A549 (cell line): Measurements from ENCODE around the gene COL5A1. TPM values are rescaled to one million over a fixed set of nuclear protein-coding genes. Genes with fewer than 3 reads are reported as not detected.

Source experiments
- ATAC-seq, 2 experiments: fragments of 200-7000 bp in 1 of 2; fragments of >200 bp in 1 of 2; cut with Nextera tagmentation in 1 of 2; cut with Tn5 transposase in 1 of 2; 3 replicates each; pipeline versions ENCODE4 v1.8.0 to v1.9.1; 2018 to 2020; ENCODE audit warnings: mild to moderate bottlenecking in 1 of 2, moderate library complexity in 1 of 2
- CTCF ChIA-PET: fragments of 300-600 bp; sonication (Branson Sonifier 250); formaldehyde crosslinking; extraction: SDS; loops from one replicate; lab custom pipeline; 2021; ENCODE audit warnings: antibody characterized with exemption, inconsistent platforms; lab: Yijun Ruan, JAX
- POLR2A ChIA-PET: fragments of 350-600 bp; formaldehyde crosslinking; extraction: SDS; loops from one replicate; lab custom pipeline; 2021; ENCODE audit warnings: antibody characterized with exemption, inconsistent platforms; lab: Yijun Ruan, JAX
- DNase-seq, 2 experiments: peaks; one replicate each; pipeline versions ENCODE4 v3.0.0 to v3.0.0-alpha.2; 2011 to 2016; ENCODE audit warnings: low read depth in 1 of 2, low spot score in 1 of 2
- FAIRE-seq: peaks from 2 replicates; lab custom pipeline; 2011; peaks lifted over from hg19 to GRCh38; lab: Jason Lieb, UNC
- H3K27ac ChIP-seq, 2 experiments: fragments of >200 bp; sonication (Bioruptor Twin); formaldehyde crosslinking; 3 replicates each; pipeline ENCODE4 v1.5.1; 2016 to 2017
- H3K4me1 ChIP-seq: fragments of >200 bp; sonication (Bioruptor Twin); formaldehyde crosslinking; 3 replicates; pipeline ENCODE4 v1.6.1; 2016
- H3K4me2 ChIP-seq: fragments of >200 bp; sonication (Bioruptor Twin); formaldehyde crosslinking; 3 replicates; pipeline ENCODE4 v1.6.1; 2016
- H3K4me3 ChIP-seq: fragments of >200 bp; sonication (Bioruptor Twin); formaldehyde crosslinking; 3 replicates; pipeline ENCODE4 v1.5.1; 2016
- H3K9me3 ChIP-seq: fragments of >200 bp; sonication (Bioruptor Twin); formaldehyde crosslinking; 3 replicates; pipeline ENCODE4 v1.6.1; 2016
- CBX2 ChIP-seq: fragments of 200-600 bp; sonication (generic); IDR thresholded peaks from 2 replicates; pipeline ENCODE4 v1.6.1; 2016; ENCODE audit warnings: low read depth, mild to moderate bottlenecking, borderline replicate concordance
- CEBPB ChIP-seq, 2 experiments: fragments of >200 bp in 1 of 2; sonication (Bioruptor Twin) in 1 of 2; formaldehyde crosslinking in 1 of 2; IDR thresholded peaks; 2 replicates each; pipeline ENCODE4 v1.6.1; 2012 to 2016
- ESRRA ChIP-seq: fragments of 150-350 bp; IDR thresholded peaks from 2 replicates; pipeline ENCODE4 v1.6.1; 2014; ENCODE audit warnings: mild to moderate bottlenecking, low read length, borderline replicate concordance
- FOXS1 ChIP-seq: fragments of 250-450 bp; sonication (Bioruptor Pico); IDR thresholded peaks from 2 replicates; pipeline ENCODE4 v1.5.0; 2020; ENCODE audit warnings: mild to moderate bottlenecking, moderate library complexity
- HOXB5 ChIP-seq: fragments of 250-450 bp; sonication (Bioruptor Pico); IDR thresholded peaks from 2 replicates; pipeline ENCODE4 v1.5.0; 2020; ENCODE audit warnings: mild to moderate bottlenecking, moderate library complexity
- MAZ ChIP-seq: fragments of 150-350 bp; IDR thresholded peaks from 2 replicates; pipeline ENCODE4 v1.6.1; 2014; ENCODE audit warnings: antibody characterized with exemption, low read depth, low read length, borderline replicate concordance
- MYC ChIP-seq: IDR thresholded peaks from 2 replicates; pipeline ENCODE4 v1.6.1; 2012; ENCODE audit warnings: mild to moderate bottlenecking, inconsistent platforms, low read length, improper control_type of control experiment, borderline replicate concordance
- NR3C1 ChIP-seq: fragments of >200 bp; sonication (Bioruptor Twin); formaldehyde crosslinking; IDR thresholded peaks from 3 replicates; pipeline ENCODE4 v1.6.1; 2017
- PHF8 ChIP-seq: fragments of 200-600 bp; sonication (generic); IDR thresholded peaks from 2 replicates; pipeline ENCODE4 v1.6.1; 2016; ENCODE audit warnings: low read depth, mild to moderate bottlenecking, antibody characterized with exemption, moderate library complexity, borderline replicate concordance
- POLR2A ChIP-seq: IDR thresholded peaks from 2 replicates; pipeline ENCODE4 v1.6.1; 2012; ENCODE audit warnings: mild to moderate bottlenecking, low read length
- RAD21 ChIP-seq, 2 experiments: fragments of >200 bp in 1 of 2; sonication (Bioruptor Twin) in 1 of 2; formaldehyde crosslinking in 1 of 2; IDR thresholded peaks in 1 of 2; conservative IDR thresholded peaks in 1 of 2; 2 replicates in 1 of 2; 3 replicates in 1 of 2; pipeline ENCODE4 v1.6.1; 2012 to 2018; ENCODE audit warnings: inconsistent platforms in 1 of 2
- RFX5 ChIP-seq: fragments of 450-650 bp; IDR thresholded peaks from 2 replicates; pipeline ENCODE4 v1.7.1; 2014; ENCODE audit warnings: antibody characterized with exemption, mild to moderate bottlenecking, moderate library complexity
- RNF2 ChIP-seq: fragments of 200-600 bp; sonication (generic); IDR thresholded peaks from 2 replicates; pipeline ENCODE4 v1.6.1; 2016; ENCODE audit warnings: low read depth, mild to moderate bottlenecking, antibody characterized with exemption, moderate library complexity, borderline replicate concordance
- TP53 ChIP-seq: fragments of 250-450 bp; sonication (Bioruptor Pico); IDR thresholded peaks from 2 replicates; pipeline ENCODE4 v1.5.0; 2021; ENCODE audit warnings: mild to moderate bottlenecking, moderate library complexity
- ZC3H11A ChIP-seq: fragments of 450-650 bp; IDR thresholded peaks from 2 replicates; pipeline ENCODE4 v1.6.1; 2014; ENCODE audit warnings: antibody characterized with exemption, mild to moderate bottlenecking
- WGBS: methylation state at CpG from one replicate; pipeline ENCODE4 v1.1.6; 2017; ENCODE audit errors: missing lambda C conversion rate; 5-methylcytosine and 5-hydroxymethylcytosine counted together
- polyA plus RNA-seq, 4 experiments: library from polyadenylated mRNA; depleted of rRNA in 3 of 4; stranded (reverse); fragments of >200 nt; fragmentation: RNase III in 1 of 4; extraction: RNeasy Plus Mini Kit Qiagen cat#74134 plus additional on column Dnase treatment in 1 of 4; gene quantifications; 2 replicates in 3 of 4; 3 replicates in 1 of 4; pipeline ENCODE4 v1.2.3, GENCODE V29; 2011 to 2017
- TF ChIP-seq, protein P1 (sequence below): fragments of >200 bp; sonication (Bioruptor Twin); formaldehyde crosslinking; IDR thresholded peaks from 3 replicates; pipeline ENCODE4 v1.6.1; 2016
- TF ChIP-seq, protein P2 (sequence below): IDR thresholded peaks from 2 replicates; pipeline ENCODE4 v1.6.1; 2012
- TF ChIP-seq, protein P3 (sequence below): fragments of 450-650 bp; IDR thresholded peaks from 2 replicates; pipeline ENCODE4 v1.6.1; 2014; ENCODE audit warnings: antibody characterized with exemption
- TF ChIP-seq, protein P4 (sequence below): fragments of >200 bp; sonication (Bioruptor Twin); formaldehyde crosslinking; IDR thresholded peaks from 2 replicates; pipeline ENCODE4 v1.6.1; 2016
- TF ChIP-seq, protein P5 (sequence below): fragments of 250-450 bp; sonication (Bioruptor Pico); IDR thresholded peaks from 2 replicates; pipeline ENCODE4 v1.5.0; 2021; ENCODE audit warnings: mild to moderate bottlenecking, moderate library complexity, borderline replicate concordance

The COL5A1 gene
- polyA plus RNA-seq, 2 of the 4 experiments (the other 2 are of a cell fraction), result 16.1 to 67.5 TPM

DNA sequence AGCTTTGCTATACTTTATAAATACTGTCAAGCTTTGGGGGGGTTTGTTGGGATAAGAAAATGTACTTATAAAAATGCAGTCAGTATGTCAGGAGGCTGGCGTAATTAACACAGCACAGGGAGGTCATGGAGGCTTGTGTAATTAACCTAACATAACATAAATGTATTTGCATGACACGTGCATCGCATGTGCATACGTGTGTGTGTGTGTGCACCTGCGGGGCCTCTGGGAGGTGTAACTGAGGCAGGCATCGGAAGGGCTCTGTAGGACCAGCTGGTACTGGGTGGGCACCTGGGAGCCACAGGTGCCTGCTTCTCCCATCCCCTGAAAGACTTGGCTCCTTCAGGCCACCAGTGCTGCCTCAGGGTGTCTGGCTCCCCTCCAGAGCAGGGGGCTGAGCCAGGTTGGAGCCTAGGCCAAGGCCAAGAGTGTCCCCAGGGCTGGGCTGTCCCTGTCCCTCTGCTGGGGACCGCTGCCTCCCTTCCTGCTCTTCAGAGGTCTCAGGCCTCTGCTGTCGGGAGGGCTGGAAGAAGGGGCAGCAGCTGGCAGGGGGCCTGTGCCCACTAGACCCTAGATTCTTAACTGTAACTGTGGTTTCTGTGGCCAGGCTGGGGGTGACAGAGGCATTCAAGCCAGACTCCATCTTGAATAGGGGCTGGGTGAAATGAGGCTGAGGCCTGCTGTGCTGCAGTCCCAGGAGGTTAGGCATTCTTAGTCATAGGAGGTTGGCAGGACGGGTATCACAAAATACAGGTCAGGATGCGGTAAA, 248.0 kb downstream of the COL5A1 start:
- FAIRE-seq (no peak), ATAC-seq (no peak), DNase-seq (no peak)
- ChIA-PET POLR2A (no interaction called here), CTCF (interaction anchor here (1.6 kb wide), 1 partner anchor 13 kb away, joined by 5 read pairs; no protein-coding TSS in a partner anchor)
- Histone ChIP-seq H3K27ac (peak overlapping the region in 1 of 2 experiments; percentile 47; a peak in 1 of 6 replicates), H3K9me3 (peaks cover 2% of the 10 kb centered on the region; the same call in 1 of the 3 replicates), H3K4me3 (no peak overlapping the region), H3K4me2 (no peak overlapping the region), H3K4me1 (no peaks in the 10 kb centered on the region)
- WGBS, result 82% methylated on average over 10 of the region's 10 CpGs
- TF ChIP-seq POLR2A (no peak), FOXS1 (CRISPR knock-in tag) (no peak), MAZ (no peak), TP53 (no peak), RFX5 (no peak), RAD21 (conservative IDR thresholded peaks at IDR 0.05 in 1 of 2, IDR thresholded peaks at IDR 0.05 in 1 of 2) (no peak), CBX2 (no peak)
- TF ChIP-seq, protein P1, sequence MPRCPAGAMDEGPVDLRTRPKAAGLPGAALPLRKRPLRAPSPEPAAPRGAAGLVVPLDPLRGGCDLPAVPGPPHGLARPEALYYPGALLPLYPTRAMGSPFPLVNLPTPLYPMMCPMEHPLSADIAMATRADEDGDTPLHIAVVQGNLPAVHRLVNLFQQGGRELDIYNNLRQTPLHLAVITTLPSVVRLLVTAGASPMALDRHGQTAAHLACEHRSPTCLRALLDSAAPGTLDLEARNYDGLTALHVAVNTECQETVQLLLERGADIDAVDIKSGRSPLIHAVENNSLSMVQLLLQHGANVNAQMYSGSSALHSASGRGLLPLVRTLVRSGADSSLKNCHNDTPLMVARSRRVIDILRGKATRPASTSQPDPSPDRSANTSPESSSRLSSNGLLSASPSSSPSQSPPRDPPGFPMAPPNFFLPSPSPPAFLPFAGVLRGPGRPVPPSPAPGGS, result no peak
- TF ChIP-seq, protein P2, sequence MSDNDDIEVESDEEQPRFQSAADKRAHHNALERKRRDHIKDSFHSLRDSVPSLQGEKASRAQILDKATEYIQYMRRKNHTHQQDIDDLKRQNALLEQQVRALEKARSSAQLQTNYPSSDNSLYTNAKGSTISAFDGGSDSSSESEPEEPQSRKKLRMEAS, result no peak
- TF ChIP-seq, protein P3, sequence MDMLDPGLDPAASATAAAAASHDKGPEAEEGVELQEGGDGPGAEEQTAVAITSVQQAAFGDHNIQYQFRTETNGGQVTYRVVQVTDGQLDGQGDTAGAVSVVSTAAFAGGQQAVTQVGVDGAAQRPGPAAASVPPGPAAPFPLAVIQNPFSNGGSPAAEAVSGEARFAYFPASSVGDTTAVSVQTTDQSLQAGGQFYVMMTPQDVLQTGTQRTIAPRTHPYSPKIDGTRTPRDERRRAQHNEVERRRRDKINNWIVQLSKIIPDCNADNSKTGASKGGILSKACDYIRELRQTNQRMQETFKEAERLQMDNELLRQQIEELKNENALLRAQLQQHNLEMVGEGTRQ, result no peak
- TF ChIP-seq, protein P4, sequence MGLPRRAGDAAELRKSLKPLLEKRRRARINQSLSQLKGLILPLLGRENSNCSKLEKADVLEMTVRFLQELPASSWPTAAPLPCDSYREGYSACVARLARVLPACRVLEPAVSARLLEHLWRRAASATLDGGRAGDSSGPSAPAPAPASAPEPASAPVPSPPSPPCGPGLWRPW, result no peak

DNA sequence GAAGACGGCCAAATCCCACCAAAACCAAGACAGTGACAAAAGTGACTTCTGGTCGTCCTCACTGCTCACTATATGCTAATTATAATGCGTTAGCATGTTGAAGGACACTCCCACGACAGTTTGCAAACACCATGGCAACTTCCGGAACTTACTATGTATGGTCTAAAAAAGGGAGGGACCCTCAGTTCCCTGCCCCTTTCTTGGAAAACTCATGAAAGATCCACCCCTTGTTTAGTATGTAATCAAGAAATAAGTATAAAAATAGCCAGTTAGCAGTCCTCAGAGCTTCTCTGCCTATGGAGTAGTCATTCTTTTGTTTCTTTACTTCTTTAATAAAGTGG, 248.5 kb downstream of the COL5A1 start:
- H3K4me2 ChIP-seq, result no peak overlapping the region
- DNase-seq (no peak), ATAC-seq (no peak), FAIRE-seq (no peak)
- no peak for TF ChIP-seq RFX5
- H3K4me3 ChIP-seq, result no peak overlapping the region
- CTCF ChIA-PET, result interaction anchor here (0.6 kb wide), 1 partner anchor 22 kb away, joined by 4 read pairs; no protein-coding TSS in a partner anchor
- no peak overlapping the region for H3K27ac ChIP-seq
- peaks cover 4% of the 10 kb centered on the region for H3K4me1 ChIP-seq
- POLR2A ChIA-PET, result no interaction called here
- peaks cover 7% of the 10 kb centered on the region; the same call in 2 of the 3 replicates for H3K9me3 ChIP-seq
- WGBS, result 64% methylated on average over 5 of the region's 5 CpGs

DNA sequence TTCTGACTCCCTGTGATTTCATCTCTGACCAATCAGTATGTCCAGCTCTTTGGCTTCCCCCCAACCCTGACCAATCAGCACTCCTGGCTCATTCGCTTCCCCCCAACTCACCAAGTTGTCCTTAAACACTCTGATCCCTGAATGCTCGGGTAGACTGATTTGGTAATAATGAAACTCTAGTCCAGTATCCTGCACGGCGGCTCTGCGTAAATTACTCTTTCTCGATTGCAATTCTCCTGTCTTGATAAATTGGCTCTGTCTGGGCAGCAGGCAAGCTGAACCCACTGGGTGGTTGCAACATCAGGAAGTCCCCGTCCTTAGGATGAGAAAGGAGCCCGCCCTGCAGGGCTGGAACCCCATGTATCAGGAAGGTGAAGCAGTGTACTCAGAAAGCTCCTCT, 249.4 kb downstream of the COL5A1 start:
- CTCF ChIA-PET, result interaction anchor here (1.1 kb wide), 1 partner anchor 9 kb away, joined by 3 read pairs; no protein-coding TSS in a partner anchor
- TF ChIP-seq ZC3H11A (no peak), CEBPB (IDR thresholded peaks at IDR 0.05) (no peak)
- TF ChIP-seq, protein P3, result no peak
- H3K4me2 ChIP-seq, result no peak overlapping the region
- peaks cover 8% of the 10 kb centered on the region; the same call in 2 of the 3 replicates for H3K9me3 ChIP-seq
- H3K27ac ChIP-seq, result no peak overlapping the region
- no peak overlapping the region for H3K4me3 ChIP-seq
- peaks cover 13% of the 10 kb centered on the region for H3K4me1 ChIP-seq
- POLR2A ChIA-PET, result no interaction called here
- WGBS, result 82% methylated on average over 8 of the region's 8 CpGs
- no peak for FAIRE-seq
- no peak for ATAC-seq
- DNase-seq, result no peak

DNA sequence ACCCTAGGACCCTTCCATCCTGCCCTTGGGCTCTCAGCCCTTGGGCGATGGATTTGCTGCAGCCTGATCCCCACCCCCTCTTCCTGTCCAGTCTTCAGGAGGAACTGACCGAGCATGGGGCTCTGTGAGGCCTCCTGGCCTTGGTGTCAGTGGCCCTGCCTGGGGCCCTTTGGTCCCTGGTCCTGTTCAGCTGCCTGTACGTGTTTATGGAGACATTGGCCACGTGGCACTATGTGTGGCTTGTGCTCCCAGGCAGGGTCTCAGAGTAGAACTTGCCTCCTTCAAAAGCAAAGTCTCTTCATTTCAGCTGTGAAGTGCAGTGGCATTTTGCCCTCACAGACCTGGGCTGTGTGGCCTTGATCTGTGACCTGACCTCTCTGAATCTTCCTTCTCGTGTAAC, 250.1 kb downstream of the COL5A1 start:
- Histone ChIP-seq H3K4me2 (no peak overlapping the region), H3K9me3 (peaks cover 8% of the 10 kb centered on the region; the same call in 2 of the 3 replicates), H3K4me3 (no peak overlapping the region), H3K4me1 (peaks cover 20% of the 10 kb centered on the region), H3K27ac (0 out of 6 replicates have a peak overlapping the region, but pooled peaks of 1 of the 2 experiments have one; percentile 16)
- CTCF ChIA-PET, result interaction anchor here (0.6 to 1.1 kb wide), 3 partner anchors 9 to 13 kb away, joined by 3 read pairs; no protein-coding TSS in a partner anchor
- WGBS, result 75% methylated on average over 2 of the region's 5 CpGs
- FAIRE-seq (no peak), ATAC-seq (no peak), DNase-seq (no peak)
- POLR2A ChIA-PET, result no interaction called here
- TF ChIP-seq RAD21 (conservative IDR thresholded peaks at IDR 0.05 in 1 of 2, IDR thresholded peaks at IDR 0.05 in 1 of 2) (no peak), MAZ (no peak), ESRRA (no peak), RNF2 (no peak), MYC (no peak), HOXB5 (no peak), PHF8 (no peak), NR3C1 (no peak), RFX5 (no peak)
- TF ChIP-seq, protein P5, sequence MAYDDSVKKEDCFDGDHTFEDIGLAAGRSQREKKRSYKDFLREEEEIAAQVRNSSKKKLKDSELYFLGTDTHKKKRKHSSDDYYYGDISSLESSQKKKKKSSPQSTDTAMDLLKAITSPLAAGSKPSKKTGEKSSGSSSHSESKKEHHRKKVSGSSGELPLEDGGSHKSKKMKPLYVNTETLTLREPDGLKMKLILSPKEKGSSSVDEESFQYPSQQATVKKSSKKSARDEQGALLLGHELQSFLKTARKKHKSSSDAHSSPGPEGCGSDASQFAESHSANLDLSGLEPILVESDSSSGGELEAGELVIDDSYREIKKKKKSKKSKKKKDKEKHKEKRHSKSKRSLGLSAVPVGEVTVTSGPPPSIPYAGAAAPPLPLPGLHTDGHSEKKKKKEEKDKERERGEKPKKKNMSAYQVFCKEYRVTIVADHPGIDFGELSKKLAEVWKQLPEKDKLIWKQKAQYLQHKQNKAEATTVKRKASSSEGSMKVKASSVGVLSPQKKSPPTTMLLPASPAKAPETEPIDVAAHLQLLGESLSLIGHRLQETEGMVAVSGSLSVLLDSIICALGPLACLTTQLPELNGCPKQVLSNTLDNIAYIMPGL (CRISPR knock-in tag), result no peak
- TF ChIP-seq, protein P1, result no peak
